SK-N-MC (cell line): ENCODE data around the gene NDUFAF2.
"Not testable (repeated sequence)": the region's sequence is repeated elsewhere in the genome, so short reads cannot be mapped to it uniquely, and the experiment has no call there.

Experiments used
- DNase-seq: peaks from one replicate; pipeline ENCODE4 v3.0.0-alpha.2; 2011; ENCODE audit warnings: low read depth, low spot score
- H3K27ac ChIP-seq: fragments of 200-600 bp; sonication (generic); 2 replicates; pipeline ENCODE4 v1.5.1; 2016; ENCODE audit warnings: mixed run types
- H3K36me3 ChIP-seq: fragments of 200-600 bp; sonication (generic); 2 replicates; pipeline ENCODE4 v1.6.1; 2017; ENCODE audit warnings: antibody characterized with exemption, low read length, mixed read lengths; ENCODE audit not compliant: insufficient read depth
- H3K4me3 ChIP-seq: fragments of 200-600 bp; sonication (generic); 2 replicates; pipeline ENCODE4 v1.5.1; 2016
- H3K9ac ChIP-seq: fragments of 200-600 bp; sonication (generic); 2 replicates; pipeline ENCODE4 v1.8.0; 2017; ENCODE audit warnings: mixed run types, mixed read lengths; ENCODE audit not compliant: insufficient read length
- H3K9me3 ChIP-seq: fragments of 200-600 bp; sonication (generic); 2 replicates; pipeline ENCODE4 v1.6.1; 2017; ENCODE audit warnings: low read depth, mild to moderate bottlenecking, antibody characterized with exemption, low read length, moderate library complexity, mixed read lengths
- EZH2 ChIP-seq: fragments of 200-600 bp; sonication (generic); IDR thresholded peaks from one replicate; pipeline ENCODE4 v1.6.1; 2017; ENCODE audit warnings: antibody characterized with exemption
- FOXP2 ChIP-seq: optimal IDR thresholded peaks from 2 replicates; pipeline ENCODE3; 2011; ENCODE audit warnings: mild to moderate bottlenecking, moderate library complexity; ENCODE audit not compliant: insufficient read depth; ENCODE audit errors: extremely low read length, control extremely low read depth
- POLR2AphosphoS5 ChIP-seq: IDR thresholded peaks from 2 replicates; pipeline ENCODE4 v1.6.1; 2012; ENCODE audit warnings: mild to moderate bottlenecking, low read depth, low read length, borderline replicate concordance

The NDUFAF2 gene

DNA sequence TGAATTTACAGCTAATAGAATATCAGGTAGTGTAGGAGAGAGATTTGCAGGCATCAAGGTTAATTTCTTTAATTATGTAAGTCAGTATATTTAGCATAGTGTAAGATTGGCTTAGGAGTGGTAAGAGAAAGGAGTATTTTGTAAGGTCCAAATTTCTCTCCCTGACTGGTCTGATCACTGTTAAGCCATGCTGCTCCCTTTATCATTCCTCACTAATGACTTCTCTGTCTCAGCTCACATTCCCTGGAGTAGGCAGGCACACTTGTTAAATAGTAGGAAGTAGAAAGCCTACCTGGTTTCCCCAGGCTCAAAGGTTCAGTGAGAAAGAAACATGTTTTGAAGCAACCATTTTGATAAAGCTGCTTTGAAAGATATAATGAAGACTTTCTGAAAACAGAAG lies 126.5 kb downstream of the NDUFAF2 start:
- Histone ChIP-seq H3K9ac (no peak overlapping the region), H3K36me3 (peaks cover 3% of the 10 kb centered on the region), H3K9me3 (peaks cover 4% of the 10 kb centered on the region; the same call in 1 of the 2 replicates), H3K4me3 (no peak overlapping the region), H3K27ac (no peak overlapping the region)
- TF ChIP-seq FOXP2 (no peak), EZH2 (no peak), POLR2AphosphoS5 (no peak)
- no peak for DNase-seq

- Histone ChIP-seq H3K4me3 (no peak overlapping the region), H3K36me3 (peaks cover 3% of the 10 kb centered on the region), H3K9me3 (no peaks in the 10 kb centered on the region), H3K9ac (no peak overlapping the region), H3K27ac (no peak overlapping the region)
- DNase-seq = no peak
- no peak for TF ChIP-seq POLR2AphosphoS5
- no peak for TF ChIP-seq EZH2
- TF ChIP-seq FOXP2 = no peak
Observed at GRCh38 chr5:61076626-61077025, 131.6 kb downstream of the NDUFAF2 start.

DNA sequence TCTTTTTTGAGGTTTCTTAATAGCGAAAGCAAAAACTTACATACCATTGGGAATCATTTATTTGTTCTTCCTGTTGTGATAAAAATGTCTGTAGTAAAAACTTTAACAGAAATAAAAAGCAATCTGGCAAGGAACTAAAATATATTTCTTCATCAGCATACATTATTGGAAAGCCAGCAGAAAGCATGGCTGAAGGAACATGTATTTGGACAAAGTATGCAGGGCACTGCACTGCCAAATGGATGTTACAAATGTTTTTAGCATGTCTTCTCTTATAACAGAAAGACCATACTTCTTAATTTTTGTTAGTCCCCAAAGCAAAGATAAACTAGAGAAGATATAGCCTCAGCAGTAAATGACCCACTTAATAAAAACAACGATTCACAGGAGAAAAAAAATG lies 136.7 kb downstream of the NDUFAF2 start:
- Histone ChIP-seq H3K9me3 (no peaks in the 10 kb centered on the region), H3K9ac (no peak overlapping the region), H3K36me3 (peaks cover 3% of the 10 kb centered on the region; the same call in 1 of the 2 replicates), H3K27ac (peak overlapping the region; percentile 33), H3K4me3 (no peak overlapping the region)
- DNase-seq = no peak
- TF ChIP-seq POLR2AphosphoS5 (no peak), FOXP2 (no peak), EZH2 (no peak)

- TF ChIP-seq FOXP2 = no peak
- Histone ChIP-seq H3K4me3 (no peak overlapping the region), H3K36me3 (peaks cover 7% of the 10 kb centered on the region; the same call in 1 of the 2 replicates), H3K27ac (no peak overlapping the region), H3K9ac (no peak overlapping the region), H3K9me3 (no peaks in the 10 kb centered on the region)
- DNase-seq = no peak
Observed at GRCh38 chr5:61082516-61083280, 137.7 kb downstream of the NDUFAF2 start.

DNA sequence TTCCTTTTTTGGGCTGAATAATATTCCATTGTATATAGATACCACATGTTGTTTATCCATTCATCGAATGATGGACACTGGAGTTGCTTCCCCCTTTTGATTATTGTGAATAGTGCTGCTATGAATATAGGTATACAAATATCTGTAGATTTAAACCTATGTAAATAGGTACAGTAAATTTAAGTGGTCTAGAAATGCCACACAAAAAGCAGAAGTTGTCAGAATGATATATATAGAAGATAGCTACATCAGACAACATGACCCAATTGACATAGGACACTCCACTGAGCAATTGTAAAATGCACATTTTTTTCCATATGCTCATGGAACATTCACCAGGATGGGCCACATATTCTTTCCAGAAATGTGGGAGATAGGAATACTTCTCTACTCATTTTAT lies 139.7 kb downstream of the NDUFAF2 start:
- Histone ChIP-seq H3K27ac (no peak overlapping the region), H3K9me3 (no peaks in the 10 kb centered on the region), H3K9ac (no peak overlapping the region), H3K4me3 (no peak overlapping the region), H3K36me3 (peaks cover 7% of the 10 kb centered on the region; the same call in 1 of the 2 replicates)
- no peak for DNase-seq
- TF ChIP-seq EZH2 (no peak), FOXP2 (no peak), POLR2AphosphoS5 (no peak)

GRCh38 chr5:61085885-61086284 lies 140.9 kb downstream of the NDUFAF2 start:
- peaks cover 7% of the 10 kb centered on the region; the same call in 1 of the 2 replicates for H3K36me3 ChIP-seq
- no peak overlapping the region for H3K4me3 ChIP-seq
- DNase-seq = no peak
- H3K27ac ChIP-seq = no peak overlapping the region
- H3K9ac ChIP-seq = no peak overlapping the region
- H3K9me3 ChIP-seq = no peaks in the 10 kb centered on the region
- TF ChIP-seq EZH2 = no peak

DNA sequence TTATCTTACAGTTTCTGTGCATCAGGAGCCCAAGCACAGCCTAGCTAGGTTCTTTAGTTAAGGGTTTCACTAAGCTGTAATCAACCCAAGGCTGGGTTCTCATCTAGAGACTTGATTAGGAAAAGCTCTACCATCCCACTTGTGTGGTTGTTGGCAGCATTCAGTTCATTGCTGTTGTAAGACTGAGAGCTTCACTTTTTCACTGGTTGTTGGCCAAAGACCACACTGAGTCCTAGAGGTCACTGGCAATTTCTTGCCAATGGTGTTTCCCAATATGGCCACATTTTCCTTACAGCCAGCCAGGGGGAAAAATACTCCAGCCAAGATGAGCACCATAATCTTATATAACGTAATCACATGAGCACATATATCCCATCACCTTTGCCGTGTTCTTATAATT lies 142.9 kb downstream of the NDUFAF2 start:
- Histone ChIP-seq H3K4me3 (no peak overlapping the region), H3K36me3 (peaks cover 7% of the 10 kb centered on the region; the same call in 1 of the 2 replicates), H3K27ac (no peak overlapping the region), H3K9me3 (no peaks in the 10 kb centered on the region), H3K9ac (no peak overlapping the region)
- TF ChIP-seq POLR2AphosphoS5 (no peak), EZH2 (no peak), FOXP2 (no peak)
- no peak for DNase-seq

- TF ChIP-seq POLR2AphosphoS5 (no peak), EZH2 (no peak), FOXP2 (no peak)
- H3K9me3 ChIP-seq = no peaks in the 10 kb centered on the region
- H3K4me3 ChIP-seq = no peak overlapping the region
- peaks cover 5% of the 10 kb centered on the region; the same call in 1 of the 2 replicates for H3K36me3 ChIP-seq
- H3K9ac ChIP-seq = no peak overlapping the region
- no peak overlapping the region for H3K27ac ChIP-seq
- no peak for DNase-seq
Observed at GRCh38 chr5:61089351-61089750, 144.3 kb downstream of the NDUFAF2 start.

- not testable (repeated sequence) for H3K27ac ChIP-seq, H3K9me3 ChIP-seq, H3K9ac ChIP-seq, DNase-seq, H3K4me3 ChIP-seq, H3K36me3 ChIP-seq
Observed at GRCh38 chr5:61093046-61093771, 148.2 kb downstream of the NDUFAF2 start.
